Measurements from ENCODE around the gene OR8B2.

- no peak for TF ChIP-seq ESRRG (CRISPR knock-in tag; IDR thresholded peaks at IDR 0.05)
- TF ChIP-seq, protein P1, sequence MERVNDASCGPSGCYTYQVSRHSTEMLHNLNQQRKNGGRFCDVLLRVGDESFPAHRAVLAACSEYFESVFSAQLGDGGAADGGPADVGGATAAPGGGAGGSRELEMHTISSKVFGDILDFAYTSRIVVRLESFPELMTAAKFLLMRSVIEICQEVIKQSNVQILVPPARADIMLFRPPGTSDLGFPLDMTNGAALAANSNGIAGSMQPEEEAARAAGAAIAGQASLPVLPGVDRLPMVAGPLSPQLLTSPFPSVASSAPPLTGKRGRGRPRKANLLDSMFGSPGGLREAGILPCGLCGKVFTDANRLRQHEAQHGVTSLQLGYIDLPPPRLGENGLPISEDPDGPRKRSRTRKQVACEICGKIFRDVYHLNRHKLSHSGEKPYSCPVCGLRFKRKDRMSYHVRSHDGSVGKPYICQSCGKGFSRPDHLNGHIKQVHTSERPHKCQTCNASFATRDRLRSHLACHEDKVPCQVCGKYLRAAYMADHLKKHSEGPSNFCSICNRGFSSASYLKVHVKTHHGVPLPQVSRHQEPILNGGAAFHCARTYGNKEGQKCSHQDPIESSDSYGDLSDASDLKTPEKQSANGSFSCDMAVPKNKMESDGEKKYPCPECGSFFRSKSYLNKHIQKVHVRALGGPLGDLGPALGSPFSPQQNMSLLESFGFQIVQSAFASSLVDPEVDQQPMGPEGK (CRISPR knock-in tag; IDR thresholded peaks at IDR 0.05; ENCODE audit: borderline replicate concordance), result no peak
- TF ChIP-seq RARB (CRISPR knock-in tag; IDR thresholded peaks at IDR 0.05), result no peak
- TF ChIP-seq ZFP30 (CRISPR knock-in tag; IDR thresholded peaks at IDR 0.05), result no peak
- TF ChIP-seq CSRNP3 (CRISPR knock-in tag; IDR thresholded peaks at IDR 0.05), result no peak
- TF ChIP-seq, protein P2, sequence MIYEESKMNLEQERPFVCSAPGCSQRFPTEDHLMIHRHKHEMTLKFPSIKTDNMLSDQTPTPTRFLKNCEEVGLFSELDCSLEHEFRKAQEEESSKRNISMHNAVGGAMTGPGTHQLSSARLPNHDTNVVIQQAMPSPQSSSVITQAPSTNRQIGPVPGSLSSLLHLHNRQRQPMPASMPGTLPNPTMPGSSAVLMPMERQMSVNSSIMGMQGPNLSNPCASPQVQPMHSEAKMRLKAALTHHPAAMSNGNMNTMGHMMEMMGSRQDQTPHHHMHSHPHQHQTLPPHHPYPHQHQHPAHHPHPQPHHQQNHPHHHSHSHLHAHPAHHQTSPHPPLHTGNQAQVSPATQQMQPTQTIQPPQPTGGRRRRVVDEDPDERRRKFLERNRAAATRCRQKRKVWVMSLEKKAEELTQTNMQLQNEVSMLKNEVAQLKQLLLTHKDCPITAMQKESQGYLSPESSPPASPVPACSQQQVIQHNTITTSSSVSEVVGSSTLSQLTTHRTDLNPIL (CRISPR knock-in tag; IDR thresholded peaks at IDR 0.05; ENCODE audit: low read depth), result no peak
- TF ChIP-seq ZFP3 (CRISPR knock-in tag; IDR thresholded peaks at IDR 0.05), result no peak
These were observed 21.3 kb upstream of the OR8B2 start for GRCh38 chr11:124405581-124405980.

Data from SK-N-SH treated with all-trans-retinoic acid at 6 μM for 48 hours (cell line).